ENCODE data around the gene INPP5E.

The INPP5E gene

DNA sequence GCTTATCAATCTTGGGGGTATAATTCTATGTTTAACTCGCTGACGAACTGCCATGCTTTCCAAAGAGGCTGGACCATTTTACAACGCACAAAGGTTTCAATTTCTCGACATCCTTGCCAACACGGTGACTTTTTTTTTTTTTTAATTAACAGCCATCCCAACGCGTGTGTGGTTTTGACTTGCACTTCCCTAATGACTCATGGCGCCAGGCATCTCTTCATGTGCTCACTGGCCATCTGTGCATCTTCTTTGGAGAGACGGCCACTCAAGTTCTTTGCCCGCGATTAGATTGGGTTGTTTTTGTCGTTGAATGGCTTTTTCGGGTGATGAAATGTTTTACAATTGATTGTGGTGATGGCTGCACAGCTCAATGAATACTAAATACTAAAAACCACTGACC is 53.6 kb downstream of the INPP5E start:
- DNase-seq (ENCODE audit: low read depth) = no peak

DNA sequence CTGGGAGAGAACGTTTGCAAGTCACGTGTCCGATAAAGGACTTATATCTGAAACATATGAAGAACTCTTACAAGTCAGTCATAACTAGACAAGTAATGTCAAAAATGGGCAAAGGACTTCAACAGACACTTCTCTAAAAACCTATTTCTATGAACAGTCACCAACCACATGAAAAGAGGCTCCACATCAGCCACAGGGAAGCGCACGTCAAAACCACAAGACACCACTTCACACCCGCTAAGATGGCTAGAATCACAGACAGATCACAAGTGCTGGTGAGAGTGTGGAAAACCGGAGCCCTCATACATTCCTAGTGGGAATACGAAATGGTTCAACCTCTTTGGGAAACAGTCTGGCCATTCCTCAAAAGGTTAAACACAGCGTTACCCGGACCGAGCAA is 54.6 kb downstream of the INPP5E start:
- peak; percentile 36 for DNase-seq (ENCODE audit: low read depth)

DNA sequence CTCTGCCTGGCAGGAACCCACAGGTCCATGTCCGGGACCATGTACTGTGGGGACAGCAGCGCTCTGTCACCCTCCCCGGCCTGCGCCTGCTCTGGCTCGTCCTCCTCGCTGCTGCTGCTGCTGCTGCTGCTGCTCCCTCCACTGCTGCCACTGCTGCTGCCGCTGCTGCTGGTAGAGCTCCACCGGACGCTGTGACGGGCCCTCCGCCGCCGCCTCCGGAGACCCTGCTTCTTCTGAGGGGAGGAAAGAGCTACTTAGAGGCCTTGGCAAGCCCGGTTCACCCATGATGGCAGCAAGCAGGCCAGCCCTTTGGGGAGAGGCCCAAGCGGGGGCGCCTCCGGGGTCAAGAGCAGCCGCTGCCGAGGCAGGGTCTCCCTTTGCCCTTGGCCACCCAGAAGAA is 56.2 kb downstream of the INPP5E start:
- no peak for DNase-seq (ENCODE audit: low read depth)

DNA sequence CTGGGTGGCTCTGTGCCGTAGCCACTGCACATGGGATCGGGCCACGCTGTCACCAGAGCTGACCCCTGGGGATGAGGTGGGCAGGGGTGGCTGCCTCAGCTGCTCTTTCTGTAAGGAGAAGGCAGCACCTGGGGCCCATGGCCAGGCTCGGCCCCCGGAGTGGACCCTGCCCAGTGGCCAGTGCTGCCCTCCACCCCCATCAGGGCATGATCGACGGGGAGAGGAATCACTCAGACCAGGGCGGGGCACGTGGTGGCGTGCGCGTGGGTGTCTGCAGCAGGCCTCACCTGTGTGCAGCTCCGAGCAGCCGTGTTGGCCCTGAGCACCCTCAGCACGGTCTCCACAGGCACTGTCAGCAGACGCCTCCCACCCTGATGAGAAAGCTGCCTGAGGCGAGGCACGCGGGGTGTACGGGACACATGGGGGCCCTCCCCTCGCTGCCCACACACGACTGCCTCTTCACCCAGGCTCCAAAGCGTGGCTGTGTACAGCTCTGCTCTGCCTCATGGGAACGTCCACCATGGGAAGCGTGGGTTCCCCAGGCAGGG is 57.6 kb downstream of the INPP5E start:
- no peak for DNase-seq (ENCODE audit: low read depth)

DNA sequence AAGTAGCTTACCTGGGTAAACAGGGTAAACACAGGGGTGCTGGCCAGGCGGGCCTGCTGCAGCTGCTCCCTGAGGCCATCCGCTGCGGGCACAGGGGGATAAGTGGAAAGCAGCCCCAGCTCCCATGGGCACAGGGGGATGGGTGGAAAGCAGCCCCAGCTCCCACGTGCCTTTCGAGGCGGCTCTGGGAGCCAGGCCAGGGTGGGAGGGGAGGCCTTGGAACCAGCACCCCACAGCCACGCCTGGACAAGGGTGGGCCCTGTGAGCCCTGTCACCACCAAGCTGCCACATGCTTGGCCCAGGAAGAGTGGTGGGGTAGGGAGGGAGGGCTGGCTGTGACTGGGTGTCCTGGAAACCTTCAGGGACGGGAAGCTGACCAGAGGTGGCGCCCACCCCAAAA is 58.3 kb downstream of the INPP5E start:
- DNase-seq (ENCODE audit: low read depth) = no peak

DNA sequence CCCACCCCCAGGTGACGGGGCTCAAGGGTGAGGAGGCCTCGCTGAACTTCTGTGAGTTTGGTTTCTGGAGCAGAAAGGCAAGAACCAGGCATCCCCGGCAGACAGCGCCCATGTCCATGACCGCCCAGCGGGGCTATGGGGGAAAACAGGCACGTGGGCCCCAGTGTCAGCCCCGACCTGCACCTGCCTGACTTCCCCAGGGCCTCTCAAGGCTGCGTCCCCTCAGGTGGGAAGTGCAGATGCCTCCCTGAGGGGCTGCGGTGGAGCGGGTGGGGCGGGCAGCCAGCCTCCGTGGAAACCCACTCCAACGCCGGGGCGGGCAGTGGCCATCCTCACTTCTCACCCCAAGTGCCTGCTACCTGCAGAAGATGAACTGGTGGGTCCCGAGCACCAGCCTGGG is 59.3 kb downstream of the INPP5E start:
- no peak for DNase-seq (ENCODE audit: low read depth)

DNA sequence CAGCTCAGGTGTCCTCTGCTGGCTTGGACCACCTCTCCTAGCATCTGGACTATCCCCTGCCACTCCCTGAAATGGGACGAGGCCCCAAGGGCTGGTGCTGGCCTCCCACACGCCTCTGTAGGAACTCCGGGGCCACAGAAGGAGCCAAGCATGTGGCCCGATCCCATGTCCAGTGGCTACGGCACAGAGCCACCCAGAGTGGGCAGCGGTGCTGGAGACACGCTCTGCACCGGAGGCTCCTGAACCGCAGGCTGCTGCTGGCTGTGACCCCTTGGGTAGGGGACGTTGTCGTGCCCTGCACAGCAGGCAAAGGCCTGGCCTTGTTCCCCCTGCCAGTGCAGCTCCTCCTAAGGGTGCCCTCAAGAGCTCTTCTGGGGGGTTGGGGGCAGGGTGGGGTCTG is 59.8 kb downstream of the INPP5E start:
- no peak for DNase-seq (ENCODE audit: low read depth)

DNA sequence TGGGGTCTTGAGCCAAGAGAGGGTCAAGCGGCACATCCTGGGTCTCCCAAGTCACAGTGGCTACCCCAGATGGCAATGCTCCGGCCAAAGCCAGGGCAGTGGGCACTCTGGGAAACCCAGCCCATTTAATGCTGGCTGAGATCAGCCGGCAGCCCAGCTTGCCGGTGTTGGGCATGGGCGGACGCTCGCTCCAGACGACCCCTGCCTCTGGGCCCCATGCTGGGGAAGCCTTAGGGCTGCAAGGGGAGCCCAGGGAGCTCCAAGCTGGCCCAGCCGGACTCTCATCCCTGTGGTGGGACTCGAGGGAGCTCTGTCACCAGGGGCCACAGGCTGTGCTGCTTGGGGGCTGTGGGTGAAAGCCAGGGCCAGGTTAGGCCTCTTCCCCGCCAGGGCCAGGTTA is 60.2 kb downstream of the INPP5E start:
- DNase-seq (ENCODE audit: low read depth) = no peak

DNA sequence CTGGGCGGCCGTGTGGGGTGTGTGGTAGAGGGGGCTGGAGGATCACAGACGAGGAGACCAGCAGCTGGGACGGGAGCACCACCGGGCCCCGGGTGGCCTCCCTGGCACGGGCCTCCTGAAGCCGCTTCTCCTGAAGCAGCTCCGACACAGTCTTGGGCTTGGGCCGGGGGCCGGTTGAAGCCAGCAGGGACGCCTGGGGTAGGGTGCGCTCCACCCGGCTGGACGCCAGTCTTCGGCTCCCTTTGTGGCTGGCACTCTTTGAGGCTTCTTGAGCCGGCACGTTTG is 60.7 kb downstream of the INPP5E start:
- DNase-seq (ENCODE audit: low read depth) = no peak
